Lung (tissue), 12 donors: ENCODE results near the gene DCAF10. TPM values are rescaled to one million over a fixed set of nuclear protein-coding genes. Genes with fewer than 3 reads are reported as not detected.

Source experiments
- ATAC-seq: fragments of 200-7000 bp; cut with Tn5 transposase; one replicate; pipeline ENCODE4 v1.9.1; 2020; ENCODE audit warnings: moderate number of reproducible peaks; ENCODE audit not compliant: insufficient read depth, low FRiP score
- DNase-seq, 3 donors: peaks; one replicate each; pipeline ENCODE4 v3.0.0-alpha.2; 2013 to 2017
- H3K27ac ChIP-seq, 2 donors: one replicate each; pipeline ENCODE4 v1.5.1; 2013; ENCODE audit warnings: mild to moderate bottlenecking in 2 of 2, moderate library complexity in 2 of 2, control low read depth in 1 of 2, inconsistent platforms in 1 of 2, low read depth in 1 of 2, low read length in 1 of 2
- H3K27me3 ChIP-seq, 3 donors: one replicate each; pipeline ENCODE4 v1.5.1; 2013; ENCODE audit warnings: low read length in 2 of 3; ENCODE audit not compliant: control insufficient read depth in 3 of 3, insufficient read depth in 3 of 3
- H3K36me3 ChIP-seq, 4 donors: one replicate each; pipeline ENCODE4 v1.5.1; 2013; ENCODE audit warnings: low read length in 4 of 4, mild to moderate bottlenecking in 1 of 4, moderate library complexity in 1 of 4; ENCODE audit not compliant: control insufficient read depth in 4 of 4, insufficient read depth in 4 of 4
- H3K4me1 ChIP-seq, 5 donors: one replicate each; pipeline ENCODE4 v1.5.1; 2013; ENCODE audit warnings: low read length in 5 of 5, mild to moderate bottlenecking in 2 of 5, moderate library complexity in 1 of 5; ENCODE audit not compliant: control insufficient read depth in 5 of 5, insufficient read depth in 5 of 5
- H3K4me3 ChIP-seq: one replicate; pipeline ENCODE4 v1.5.1; 2013; ENCODE audit warnings: mild to moderate bottlenecking, control low read depth, moderate library complexity
- H3K9ac ChIP-seq, 2 donors: one replicate each; pipeline ENCODE4 v1.5.1; 2013; ENCODE audit warnings: low read length in 2 of 2, control low read depth in 1 of 2; ENCODE audit not compliant: insufficient read depth in 1 of 2
- H3K9me3 ChIP-seq, 4 donors: one replicate each; pipeline ENCODE4 v1.5.1; 2013; ENCODE audit warnings: low read length in 3 of 4, mild to moderate bottlenecking in 1 of 4, moderate library complexity in 1 of 4; ENCODE audit not compliant: control insufficient read depth in 4 of 4, insufficient read depth in 3 of 4
- CTCF ChIP-seq: IDR thresholded peaks from 2 replicates; pipeline ENCODE4 v1.5.1; 2012; ENCODE audit warnings: mild to moderate bottlenecking; ENCODE audit errors: control extremely low read depth, extremely low read depth
- WGBS, 2 donors: extraction: QIAGEN DNeasy Blood & Tissue Kit; methylation state at CpG; one replicate each; pipeline ENCODE4 v1.1.7; 2013; 5-methylcytosine and 5-hydroxymethylcytosine counted together
- polyA plus RNA-seq, 2 donors: library from polyadenylated mRNA; stranded (reverse); fragments of 200-250 nt; gene quantifications; one replicate each; pipeline ENCODE4 v1.2.1, GENCODE V29; 2013
- total RNA-seq, 2 donors: library from RNA; depleted of rRNA in 1 of 2; stranded (reverse); fragments of >200 nt in 1 of 2; gene quantifications; one replicate each; pipeline ENCODE4 v1.2.1, GENCODE V29; 2014 to 2021
- donor health status: control.
- donor health status: control.
- donor health status: Bipolar disorder and iron deficiency.
- donor health status: healthy.
- donor health status: DM: yes; HTN: yes; CAD: no.

DCAF10 gene
- total and polyA plus RNA-seq, 4 donors = 5.8 to 35.5 (median 13.8) TPM

DNA sequence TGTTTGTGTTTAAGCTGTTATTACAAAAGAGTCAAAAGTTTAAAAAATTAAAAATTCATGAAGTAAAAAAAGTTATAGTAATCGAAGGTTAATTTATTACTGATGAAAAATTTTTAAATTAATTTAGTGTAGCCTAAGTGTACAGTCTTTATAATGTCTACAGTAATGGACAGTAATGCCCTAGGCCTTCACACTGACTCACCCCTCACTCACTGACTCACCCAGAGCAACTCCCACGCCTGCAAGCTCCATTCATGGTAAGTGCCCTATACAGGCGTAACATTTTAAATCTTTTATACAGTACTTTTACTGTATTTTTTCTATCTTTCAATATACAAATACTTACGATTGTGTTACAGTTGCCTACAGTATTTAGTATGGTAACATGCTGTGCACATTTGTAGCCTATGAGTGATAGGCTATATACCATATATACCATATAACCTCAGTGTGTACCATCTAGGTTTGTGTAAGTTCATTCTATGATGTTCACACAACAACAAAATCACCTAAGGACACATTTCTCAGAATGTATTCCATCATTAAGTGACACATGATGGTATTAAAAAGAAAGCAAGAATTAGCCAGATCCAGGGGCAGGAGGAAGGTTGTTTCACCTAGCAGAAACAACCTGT is 40.1 kb downstream of the DCAF10 start:
- Histone ChIP-seq H3K36me3 (peaks cover 0 to 7% (median 1%) of the 10 kb centered on the region in 4 donors), H3K27me3 (no peaks in the 10 kb centered on the region), H3K27ac (no peak overlapping the region), H3K9ac (no peak overlapping the region), H3K9me3 (no peaks in the 10 kb centered on the region), H3K4me3 (no peak overlapping the region), H3K4me1 (peaks cover 0 to 4% (median 0%) of the 10 kb centered on the region in 5 donors)
- no peak for ATAC-seq
- TF ChIP-seq CTCF = no peak
- no peak for DNase-seq
- 96 to 97% methylated on average over 4 of the region's 4 CpGs for WGBS, 2 donors

- H3K36me3 ChIP-seq = peaks cover 0 to 3% (median 3%) of the 10 kb centered on the region in 4 donors
- no peaks in the 10 kb centered on the region for H3K9me3 ChIP-seq
- H3K4me1 ChIP-seq = no peaks in the 10 kb centered on the region
- ATAC-seq (no peak), DNase-seq (no peak)
- H3K27ac ChIP-seq = no peak overlapping the region
- H3K9ac ChIP-seq = no peak overlapping the region
- H3K4me3 ChIP-seq = no peak overlapping the region
- WGBS, 2 donors = 96 to 98% methylated on average over 2 of the region's 2 CpGs
- no peaks in the 10 kb centered on the region for H3K27me3 ChIP-seq
- TF ChIP-seq CTCF = no peak
These were observed 51.6 kb downstream of the DCAF10 start for GRCh38 chr9:37852222-37852621.

DNA sequence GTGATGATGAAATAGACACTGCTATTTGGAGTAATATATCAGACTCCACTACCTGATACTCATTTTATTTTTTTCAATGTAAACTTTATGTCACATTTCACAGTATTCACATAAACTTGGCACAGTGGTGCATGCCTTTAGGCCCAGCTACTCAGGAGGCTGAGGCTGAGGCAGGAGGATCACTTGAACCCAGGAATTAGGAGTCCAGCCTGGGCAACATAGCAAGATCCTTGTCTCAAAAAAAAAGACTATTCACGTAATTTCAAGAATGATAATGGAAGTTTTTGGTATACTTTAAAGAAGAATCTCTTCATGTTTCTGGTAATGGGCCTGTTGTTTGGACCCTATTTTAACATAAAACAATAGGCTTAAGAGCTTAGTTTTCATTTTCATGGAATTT is 56.0 kb downstream of the DCAF10 start:
- 92 to 98% methylated on average over 1 of the region's 1 CpG for WGBS, 2 donors

More for the DNA sequence above, 56.0 kb downstream of the DCAF10 start:
- no peak overlapping the region for H3K27ac ChIP-seq
- no peaks in the 10 kb centered on the region for H3K27me3 ChIP-seq
- TF ChIP-seq CTCF = no peak
- no peak for DNase-seq
- ATAC-seq = no peak
- no peak overlapping the region for H3K9ac ChIP-seq
- peaks cover 10 to 21% (median 15%) of the 10 kb centered on the region in 4 donors for H3K36me3 ChIP-seq
- no peak overlapping the region for H3K4me3 ChIP-seq
- no peaks in the 10 kb centered on the region for H3K9me3 ChIP-seq
- H3K4me1 ChIP-seq = no peaks in the 10 kb centered on the region
